ENCODE measurements around the gene SERPINB3. TPM values are rescaled to one million over a fixed set of nuclear protein-coding genes. Genes with fewer than 3 reads are reported as not detected.

Gene SERPINB3
- total and polyA plus RNA-seq, 2 donors (not counting 1 experiment from before 2014, with no cell fraction given) = not detected

GRCh38 chr18:63683152-63683551 is 21.5 kb upstream of the SERPINB3 start:
- Histone ChIP-seq H2AFZ (ENCODE audit: insufficient read depth, low read depth, low read length, poor library complexity, severe bottlenecking) (no peak overlapping the region), H3K27ac (ENCODE audit: low read length in 2 of 2) (no peak overlapping the region), H3K79me2 (ENCODE audit: control insufficient read depth, insufficient read depth, low read length) (no peaks in the 10 kb centered on the region), H3K9ac (ENCODE audit: low read length) (no peak overlapping the region), H3K4me2 (replicated peaks; ENCODE audit: low read depth, low read length, poor library complexity, severe bottlenecking) (no peak overlapping the region), H3K4me3 (ENCODE audit: control extremely low read depth in 1 of 5, extremely low read depth in 1 of 5, insufficient read depth in 1 of 5, low read depth in 2 of 5, low read length in 4 of 5) (no peak overlapping the region), H3K9me3 (ENCODE audit: control extremely low read depth in 1 of 3, control insufficient read depth in 2 of 3, insufficient read depth in 1 of 3, low read length in 2 of 3) (peaks cover 0 to 5% (median 0%) of the 10 kb centered on the region in 3 donors), H3K4me1 (ENCODE audit: control insufficient read depth in 2 of 2, insufficient read depth in 2 of 2, low read length in 2 of 2) (no peaks in the 10 kb centered on the region), H3K27me3 (replicated peaks in 1 of 4; ENCODE audit: control extremely low read depth in 1 of 4, control insufficient read depth in 3 of 4, insufficient read depth in 4 of 4, low read length in 3 of 4) (no peaks in the 10 kb centered on the region), H3K36me3 (replicated peaks in 1 of 2; ENCODE audit: control extremely low read depth in 1 of 2, control insufficient read depth in 1 of 2, extremely low read depth in 1 of 2, insufficient read depth in 2 of 2, low read length in 1 of 2) (no peaks in the 10 kb centered on the region), H4K20me1 (ENCODE audit: control insufficient read depth, insufficient read depth, low read length, poor library complexity, severe bottlenecking) (no peaks in the 10 kb centered on the region)
- no peak for TF ChIP-seq EZH2 (IDR thresholded peaks at IDR 0.05; ENCODE audit: borderline replicate concordance, insufficient read depth, low read depth, low read length, poor library complexity, severe bottlenecking)
- TF ChIP-seq CTCF (IDR thresholded peaks at IDR 0.05) = no peak
- WGBS (ENCODE audit: insufficient coverage) = 80% methylated on average over 1 of the region's 2 CpGs
- DNase-seq (no peak), ATAC-seq (ENCODE audit: low read depth) (no peak)
- intact Hi-C loops (cut with micrococcal nuclease) = no loop called here
- POLR2A ChIA-PET = no interaction called here
- CTCF ChIA-PET = no interaction called here
- H3K27ac Mint-ChIP-seq = no peak overlapping the region
- no peak overlapping the region for H3K4me3 Mint-ChIP-seq
- no peaks in the 10 kb centered on the region for H3K9me3 Mint-ChIP-seq (ENCODE audit: insufficient read depth)
- no peaks in the 10 kb centered on the region for H3K4me1 Mint-ChIP-seq
- peaks cover 12% of the 10 kb centered on the region for H3K27me3 Mint-ChIP-seq

- H3K27ac Mint-ChIP-seq = no peak overlapping the region
- no peaks in the 10 kb centered on the region for H4K20me1 ChIP-seq (ENCODE audit: control insufficient read depth, insufficient read depth, low read length, poor library complexity, severe bottlenecking)
- H3K79me2 ChIP-seq (ENCODE audit: control insufficient read depth, insufficient read depth, low read length) = no peaks in the 10 kb centered on the region
- ChIA-PET POLR2A (no interaction called here), CTCF (no interaction called here)
- TF ChIP-seq EZH2 (IDR thresholded peaks at IDR 0.05; ENCODE audit: borderline replicate concordance, insufficient read depth, low read depth, low read length, poor library complexity, severe bottlenecking) (no peak), CTCF (IDR thresholded peaks at IDR 0.05) (no peak)
- H3K4me2 ChIP-seq (replicated peaks; ENCODE audit: low read depth, low read length, poor library complexity, severe bottlenecking) = no peak overlapping the region
- H3K4me3 Mint-ChIP-seq = no peak overlapping the region
- ATAC-seq (ENCODE audit: low read depth) (no peak), DNase-seq (no peak)
- WGBS (ENCODE audit: insufficient coverage) = no CpG with 5 or more reads among the region's 2 CpGs
- no peaks in the 10 kb centered on the region for H3K36me3 ChIP-seq (replicated peaks in 1 of 2; ENCODE audit: control extremely low read depth in 1 of 2, control insufficient read depth in 1 of 2, extremely low read depth in 1 of 2, insufficient read depth in 2 of 2, low read length in 1 of 2)
- no peaks in the 10 kb centered on the region for H3K4me1 Mint-ChIP-seq
- no peak overlapping the region for H2AFZ ChIP-seq (ENCODE audit: insufficient read depth, low read depth, low read length, poor library complexity, severe bottlenecking)
- peaks cover 20% of the 10 kb centered on the region for H3K27me3 Mint-ChIP-seq
- no peak overlapping the region for H3K4me3 ChIP-seq (ENCODE audit: control extremely low read depth in 1 of 5, extremely low read depth in 1 of 5, insufficient read depth in 1 of 5, low read depth in 2 of 5, low read length in 4 of 5)
- no peak overlapping the region for H3K27ac ChIP-seq (ENCODE audit: low read length in 2 of 2)
- H3K9me3 Mint-ChIP-seq (ENCODE audit: insufficient read depth) = no peaks in the 10 kb centered on the region
- H3K9me3 ChIP-seq (ENCODE audit: control extremely low read depth in 1 of 3, control insufficient read depth in 2 of 3, insufficient read depth in 1 of 3, low read length in 2 of 3) = no peaks in the 10 kb centered on the region
- H3K27me3 ChIP-seq (replicated peaks in 1 of 4; ENCODE audit: control extremely low read depth in 1 of 4, control insufficient read depth in 3 of 4, insufficient read depth in 4 of 4, low read length in 3 of 4) = no peaks in the 10 kb centered on the region
- H3K9ac ChIP-seq (ENCODE audit: low read length) = no peak overlapping the region
- intact Hi-C loops (cut with micrococcal nuclease) = no loop called here
- H3K4me1 ChIP-seq (ENCODE audit: control insufficient read depth in 2 of 2, insufficient read depth in 2 of 2, low read length in 2 of 2) = no peaks in the 10 kb centered on the region
These were observed 20.0 kb upstream of the SERPINB3 start for GRCh38 chr18:63681449-63682340.

Data from B cell (primary cell).